NCI-H748 treated with DMSO at 0.1 percent for 48 hours (cell line): ENCODE data around the gene PUS10.

ENCODE experiments used
- DNase-seq: peaks from one replicate; lab custom pipeline; 2025; lab: John Stamatoyannopoulos, UW

The PUS10 gene

DNA sequence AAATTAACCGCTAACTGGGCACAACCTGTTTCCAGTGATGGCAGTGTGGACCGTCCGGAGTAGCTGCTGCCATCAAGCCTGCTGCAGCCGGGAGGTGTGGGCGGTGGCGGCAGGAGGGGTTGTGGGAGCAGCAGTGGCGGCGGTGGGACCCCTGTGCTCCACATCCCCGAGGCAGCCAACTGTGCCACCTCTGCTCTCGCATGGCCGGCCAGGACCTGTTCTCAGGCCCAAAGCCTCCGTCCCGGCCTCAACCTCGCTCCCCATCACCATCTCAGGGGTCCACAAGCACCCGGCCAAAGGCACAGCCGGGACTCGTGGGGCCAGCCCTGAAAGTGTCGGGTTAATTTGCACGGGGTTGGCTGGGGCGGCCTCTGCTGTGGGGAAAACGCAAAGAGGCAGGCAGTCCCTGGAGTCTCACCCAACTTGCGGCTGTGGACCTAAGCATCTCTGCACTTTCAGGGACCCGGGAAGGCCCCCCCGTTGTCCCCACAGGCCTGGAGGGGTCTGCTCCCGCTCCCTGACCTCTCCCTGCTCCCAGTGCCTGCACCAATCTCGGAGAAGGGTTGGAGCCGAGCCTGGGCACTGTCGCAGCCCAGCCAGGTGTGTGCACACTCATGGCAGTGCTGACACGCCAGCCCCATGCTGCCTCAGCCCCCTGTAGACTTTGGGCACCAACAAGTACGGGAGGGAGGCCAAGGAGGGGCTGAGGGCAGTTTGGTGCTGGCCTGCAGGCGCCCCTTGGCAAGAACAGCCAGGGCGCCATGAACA, 45.0 kb downstream of the PUS10 start:
- no peak for DNase-seq

DNA sequence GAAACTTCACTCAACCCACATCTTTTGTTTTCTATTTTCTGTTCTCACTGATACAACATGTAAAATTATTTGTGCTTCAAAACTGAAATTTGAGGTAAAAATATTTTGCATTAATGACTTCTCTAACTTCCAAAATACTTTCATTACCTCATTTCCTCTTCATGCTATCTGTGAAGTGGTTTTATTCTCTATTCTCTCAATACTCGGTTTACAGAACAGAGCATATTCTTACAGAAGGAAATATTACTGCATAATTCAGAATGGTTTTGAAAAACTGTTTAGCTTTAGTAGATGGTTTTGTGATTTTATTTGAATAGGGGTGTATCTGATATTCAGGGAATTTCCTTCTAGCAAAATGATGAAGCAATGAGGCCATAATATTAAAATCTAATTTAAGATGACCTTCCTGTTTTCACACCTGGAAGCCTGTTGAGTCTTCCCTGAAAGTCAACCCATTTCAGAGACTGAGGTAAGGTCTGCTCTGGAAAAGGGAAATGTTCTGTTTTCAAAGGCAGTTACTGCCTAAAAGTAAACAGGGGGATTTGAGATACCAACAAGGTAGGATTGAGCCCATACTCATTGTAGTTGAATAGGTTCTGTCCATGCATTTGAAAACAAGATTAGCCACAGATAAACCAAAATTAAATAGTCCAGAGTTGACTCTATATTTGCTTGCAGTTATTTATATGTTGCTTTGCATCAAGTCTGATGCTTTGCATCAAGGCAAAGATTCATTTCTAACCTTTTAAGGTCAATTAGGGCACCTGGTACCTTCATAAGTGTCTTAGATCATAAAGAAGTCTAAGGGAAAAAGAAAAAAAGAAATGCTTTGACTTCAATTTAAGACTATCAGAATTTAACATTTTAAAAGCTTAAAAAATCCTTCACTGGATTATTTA, 51.3 kb downstream of the PUS10 start:
- DNase-seq: no peak

DNA sequence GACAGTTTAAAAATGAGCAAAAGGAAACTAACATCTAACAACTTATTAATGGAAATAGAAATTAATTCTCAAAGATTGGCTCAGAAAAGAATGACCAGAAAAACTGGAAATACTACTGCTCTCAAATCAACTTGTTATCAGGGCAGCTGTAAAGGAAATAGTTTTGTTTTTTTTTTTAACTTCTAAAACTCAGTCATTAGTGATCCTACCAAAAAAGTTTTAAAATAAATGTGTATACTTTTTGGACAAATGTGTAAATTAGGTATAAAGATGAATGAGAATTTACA, 52.6 kb downstream of the PUS10 start:
- DNase-seq: no peak

- no peak for DNase-seq
Measured at GRCh38 chr2:60964651-60965498, 53.2 kb downstream of the PUS10 start.

GRCh38 chr2:60963190-60963589, 54.9 kb downstream of the PUS10 start:
- DNase-seq: no peak

DNA sequence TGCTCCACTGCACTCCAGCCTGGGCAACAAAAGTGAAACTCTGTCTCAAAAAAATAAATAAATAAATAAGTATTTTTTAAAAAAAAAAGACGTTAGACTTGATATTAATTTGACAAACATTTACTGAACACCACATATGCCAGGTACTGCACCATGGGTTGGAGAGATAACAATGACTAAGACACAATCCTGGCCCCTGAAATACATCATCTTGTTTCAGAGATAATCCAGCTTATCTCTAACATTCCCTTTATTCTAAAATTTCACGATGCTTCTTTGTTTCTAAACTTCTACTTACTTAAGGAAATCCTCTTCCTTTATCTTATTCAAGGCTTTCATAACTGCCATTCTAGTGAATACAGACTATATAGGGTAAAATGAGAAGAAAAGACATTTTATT, 55.5 kb downstream of the PUS10 start:
- no peak for DNase-seq

GRCh38 chr2:60961457-60961856, 56.6 kb downstream of the PUS10 start:
- DNase-seq: no peak

DNA sequence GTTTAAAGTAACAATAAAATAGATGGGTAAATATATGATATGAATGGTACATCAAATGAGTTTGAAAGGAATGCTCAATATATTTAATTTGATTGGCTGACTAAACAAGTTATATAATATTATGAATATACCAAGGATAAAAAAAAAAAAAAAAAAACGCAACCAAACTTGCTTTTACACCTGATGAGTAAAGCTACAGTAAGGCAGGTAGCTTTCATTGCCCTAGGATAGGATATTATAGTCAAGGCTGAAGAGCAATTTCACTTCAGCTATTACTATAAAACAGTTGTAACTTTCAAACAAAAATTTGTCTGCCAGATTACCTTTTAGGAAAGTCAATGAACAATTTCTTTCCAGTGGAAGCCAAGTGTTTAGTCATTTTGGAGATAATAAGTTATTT, 57.3 kb downstream of the PUS10 start:
- no peak for DNase-seq

DNA sequence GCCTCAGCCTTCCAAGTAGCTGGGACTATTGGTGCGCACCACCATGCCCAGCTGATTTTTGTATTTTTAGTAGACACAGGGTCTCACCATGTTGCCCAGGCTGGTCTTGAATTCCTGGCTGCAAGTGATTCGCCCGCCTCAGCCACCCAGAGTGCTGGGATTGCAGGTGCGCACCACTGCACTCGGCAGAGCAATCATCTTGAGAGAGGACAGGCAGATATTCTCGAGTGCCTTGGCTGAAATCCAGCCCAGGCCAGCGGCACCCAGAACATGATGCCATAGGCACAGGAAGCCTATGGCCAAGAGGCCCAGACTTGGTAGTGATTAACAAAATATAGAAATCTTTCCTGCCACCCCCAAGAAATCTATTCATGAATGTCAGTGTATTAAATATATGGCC, 58.6 kb downstream of the PUS10 start:
- DNase-seq: no peak

DNA sequence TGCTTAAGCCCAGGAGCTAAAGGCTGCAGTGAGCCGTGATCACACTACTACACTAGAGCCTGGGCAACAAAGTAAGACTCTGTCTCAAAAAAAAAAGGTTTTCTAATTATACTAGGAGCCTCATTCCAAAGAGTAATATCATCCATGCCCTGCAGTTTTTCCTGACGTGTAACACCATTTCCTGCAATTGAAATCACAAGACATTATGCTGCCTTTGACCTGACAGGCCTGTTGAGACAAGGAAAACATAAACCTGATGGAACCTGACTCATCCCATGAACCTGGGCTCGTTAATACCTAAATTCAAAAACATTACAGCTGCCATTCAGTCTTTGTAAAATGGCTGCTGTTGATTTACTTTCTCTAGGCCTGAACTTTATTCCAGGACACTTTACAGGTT, 59.3 kb downstream of the PUS10 start:
- DNase-seq: no peak

DNA sequence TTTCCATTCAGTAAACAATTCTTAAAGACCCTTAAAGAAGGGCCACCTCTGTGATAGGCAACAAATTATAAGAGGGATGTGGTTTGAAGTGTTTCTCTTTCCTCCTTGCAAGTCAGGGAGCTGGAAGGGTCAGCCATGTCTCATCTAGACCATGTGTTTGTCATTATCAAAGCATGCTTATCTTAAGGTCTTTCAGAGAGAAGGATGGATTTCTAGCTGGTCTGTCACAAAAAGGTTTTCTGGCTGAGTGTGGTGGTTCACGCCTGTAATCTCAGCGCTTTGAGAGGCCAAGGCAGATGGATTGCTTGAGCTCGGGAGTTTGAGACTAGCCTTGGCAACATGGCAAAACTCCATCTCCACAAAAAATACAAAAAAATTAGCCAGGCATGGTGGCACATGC, 59.7 kb downstream of the PUS10 start:
- no peak for DNase-seq

- no peak for DNase-seq
Measured at GRCh38 chr2:60957643-60958042, 60.4 kb downstream of the PUS10 start.

- no peak for DNase-seq
Measured at GRCh38 chr2:60957224-60957623, 60.8 kb downstream of the PUS10 start.

- DNase-seq: no peak
Measured at GRCh38 chr2:60954139-60954538, 63.9 kb downstream of the PUS10 start.

DNA sequence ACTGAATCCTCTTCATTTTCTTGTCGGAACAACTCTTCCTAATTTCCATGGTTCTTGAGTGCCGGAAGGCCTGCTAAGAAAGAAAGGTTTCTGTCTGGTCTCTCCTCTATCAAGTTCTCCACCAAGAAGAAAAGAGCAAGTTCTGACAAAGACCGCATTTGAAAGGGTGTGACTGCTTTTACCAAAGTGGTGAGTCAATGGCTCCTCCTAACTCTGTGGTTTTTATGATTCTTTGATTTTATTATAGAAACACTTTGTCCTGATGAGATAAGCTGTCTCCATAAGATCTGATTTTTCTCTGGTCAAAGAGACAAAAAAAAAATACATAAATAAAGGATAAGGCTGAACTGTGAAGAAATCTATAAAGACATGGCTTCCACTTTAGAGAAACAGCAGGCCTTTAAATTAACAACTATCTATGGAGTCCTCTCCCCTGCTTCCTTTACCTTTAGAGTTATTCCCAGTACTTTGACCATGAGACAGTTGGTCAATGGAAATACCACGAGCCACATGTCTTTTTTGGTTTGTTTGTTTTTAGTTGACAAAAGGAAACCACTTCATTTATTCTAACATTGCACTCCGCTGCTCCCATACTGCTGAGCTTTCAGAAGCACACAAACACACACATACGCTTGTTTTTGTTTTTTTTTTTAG, 69.0 kb downstream of the PUS10 start:
- DNase-seq: no peak

- no peak for DNase-seq
Measured at GRCh38 chr2:60948161-60948560, 69.9 kb downstream of the PUS10 start.

- no peak for DNase-seq
Measured at GRCh38 chr2:60947056-60947455, 71.0 kb downstream of the PUS10 start.

GRCh38 chr2:60945341-60945740, 72.7 kb downstream of the PUS10 start:
- DNase-seq: no peak

DNA sequence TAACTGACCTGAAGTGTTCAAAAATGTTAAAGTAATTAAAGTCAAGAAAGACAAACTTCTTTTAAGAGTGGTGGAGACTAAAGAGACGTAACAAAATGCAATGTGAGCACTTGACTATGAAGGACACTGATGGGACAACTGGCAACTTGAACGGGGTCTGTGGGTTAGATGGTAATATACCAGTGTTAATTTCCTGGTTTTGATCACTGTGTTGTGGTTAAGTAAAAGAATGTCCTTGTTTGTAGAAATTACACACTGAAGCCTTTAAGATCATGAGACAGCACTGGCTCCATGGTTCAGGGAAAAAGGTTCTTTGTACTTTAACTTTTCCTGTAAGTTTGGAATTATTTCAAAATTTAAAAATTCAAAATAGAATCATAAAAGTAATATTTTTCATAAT, 78.4 kb downstream of the PUS10 start:
- no peak for DNase-seq

GRCh38 chr2:60938301-60938700, 79.8 kb downstream of the PUS10 start:
- no peak for DNase-seq

DNA sequence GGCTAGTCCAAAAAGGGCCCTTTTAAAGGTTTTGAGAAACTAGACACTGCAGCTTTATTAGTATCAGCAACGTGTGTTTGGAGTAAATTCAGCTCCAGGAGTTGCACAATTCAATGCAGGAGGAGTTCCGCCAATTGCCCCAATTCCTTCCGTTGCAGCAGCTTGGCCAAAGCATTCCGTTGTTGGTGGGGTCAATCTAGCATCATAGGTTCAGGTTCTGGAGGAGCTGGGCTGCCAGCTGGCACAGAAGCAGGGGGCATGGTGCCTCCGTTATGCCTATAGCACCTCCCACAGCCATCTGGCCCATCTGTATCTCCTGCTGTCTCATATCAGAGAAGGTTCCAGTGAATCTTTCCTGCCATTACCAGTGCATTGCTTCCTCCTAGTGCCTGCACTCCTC, 81.3 kb downstream of the PUS10 start:
- DNase-seq: no peak

- DNase-seq: no peak
Measured at GRCh38 chr2:60934165-60934722, 83.8 kb downstream of the PUS10 start.
